IPS-11a (cell line): ENCODE data around the gene ETV6.

Source experiments
- H3K4me3 ChIP-seq: one replicate; pipeline ENCODE4 v1.5.1; 2013; ENCODE audit warnings: low read depth, low read length, control low read depth

ETV6 gene

GRCh38 chr12:11877102-11877826 is 227.8 kb downstream of the ETV6 start:
- H3K4me3 ChIP-seq, result no peak overlapping the region

- H3K4me3 ChIP-seq, result no peak overlapping the region
Measured at GRCh38 chr12:11877869-11878780, 228.7 kb downstream of the ETV6 start.

- H3K4me3 ChIP-seq, result no peak overlapping the region
Measured at GRCh38 chr12:11879306-11879705, 229.8 kb downstream of the ETV6 start.

- H3K4me3 ChIP-seq, result no peak overlapping the region
Measured at GRCh38 chr12:11880381-11880780, 230.9 kb downstream of the ETV6 start.

- H3K4me3 ChIP-seq, result no peak overlapping the region
Measured at GRCh38 chr12:11881835-11882234, 232.4 kb downstream of the ETV6 start.

GRCh38 chr12:11882301-11883019 is 233.0 kb downstream of the ETV6 start:
- no peak overlapping the region for H3K4me3 ChIP-seq

GRCh38 chr12:11884116-11884515 is 234.6 kb downstream of the ETV6 start:
- no peak overlapping the region for H3K4me3 ChIP-seq

GRCh38 chr12:11884706-11885105 is 235.2 kb downstream of the ETV6 start:
- no peak overlapping the region for H3K4me3 ChIP-seq

- H3K4me3 ChIP-seq, result no peak overlapping the region
Measured at GRCh38 chr12:11885261-11886038, 236.0 kb downstream of the ETV6 start.

- H3K4me3 ChIP-seq, result no peak overlapping the region
Measured at GRCh38 chr12:11886339-11886738, 236.9 kb downstream of the ETV6 start.

- no peak overlapping the region for H3K4me3 ChIP-seq
Measured at GRCh38 chr12:11888029-11888428, 238.6 kb downstream of the ETV6 start.

- H3K4me3 ChIP-seq, result no peak overlapping the region
Measured at GRCh38 chr12:11891346-11891745, 241.9 kb downstream of the ETV6 start.

GRCh38 chr12:11891754-11892386 is 242.4 kb downstream of the ETV6 start:
- H3K4me3 ChIP-seq, result no peak overlapping the region

- H3K4me3 ChIP-seq, result no peak overlapping the region
Measured at GRCh38 chr12:11893998-11894397, 244.5 kb downstream of the ETV6 start.

- no peak overlapping the region for H3K4me3 ChIP-seq
Measured at GRCh38 chr12:11894890-11895289, 245.4 kb downstream of the ETV6 start.

- H3K4me3 ChIP-seq, result no peak overlapping the region
Measured at GRCh38 chr12:11895421-11896078, 246.1 kb downstream of the ETV6 start.

- no peak overlapping the region for H3K4me3 ChIP-seq
Measured at GRCh38 chr12:11896417-11896929, 247.0 kb downstream of the ETV6 start.

GRCh38 chr12:11897923-11898322 is 248.4 kb downstream of the ETV6 start:
- no peak overlapping the region for H3K4me3 ChIP-seq

- no peak overlapping the region for H3K4me3 ChIP-seq
Measured at GRCh38 chr12:11901701-11902524, 252.4 kb downstream of the ETV6 start.
